ENCODE data around the gene SFR1.
A peak's percentile ranks its signal among the peaks of the same experiment; 100 is the strongest.
"Not testable (repeated sequence)": the region's sequence is repeated elsewhere in the genome, so short reads cannot be mapped to it uniquely, and the experiment has no call there.

The SFR1 gene

DNA sequence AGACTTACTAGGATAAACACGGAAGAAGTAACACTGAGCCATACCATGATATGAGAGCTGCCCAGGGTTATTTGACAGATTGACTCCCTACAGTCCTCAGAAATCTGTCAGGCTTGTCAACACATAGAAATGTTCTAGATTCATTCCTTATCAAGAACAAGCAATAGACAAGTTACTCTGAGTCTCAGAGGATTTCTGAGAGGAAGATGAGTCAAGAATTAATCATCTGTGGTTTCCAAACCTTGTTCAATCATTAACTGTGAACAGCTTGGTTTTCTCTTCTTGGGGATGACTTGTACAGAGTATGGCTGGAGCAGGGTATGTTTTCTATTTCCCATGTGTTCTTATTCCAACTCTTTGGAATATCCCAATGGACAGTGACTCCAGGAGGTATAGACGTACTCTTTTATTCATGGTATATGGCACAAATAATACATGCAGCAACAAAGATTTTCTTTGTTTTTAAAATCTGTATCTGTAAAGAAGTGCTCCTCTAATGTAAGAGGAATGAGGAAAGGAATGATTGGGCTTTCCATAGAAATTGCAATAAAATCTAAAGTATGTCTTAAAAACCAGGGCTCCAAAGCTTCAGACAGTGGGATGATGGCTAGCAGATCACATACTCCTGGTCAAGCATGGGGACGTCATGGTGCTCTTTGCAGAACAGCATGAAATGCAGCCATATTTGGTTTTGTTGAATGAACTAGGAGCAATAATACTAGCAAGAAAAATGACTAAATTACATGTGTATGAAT, 11.9 kb upstream of the SFR1 start:
- no peak for DNase-seq

- DNase-seq: no peak
These were observed 8.5 kb upstream of the SFR1 start for GRCh38 chr10:104113376-104113956.

GRCh38 chr10:104117839-104118323, 4.1 kb upstream of the SFR1 start:
- no peak for DNase-seq

- DNase-seq: no peak
These were observed 2.0 kb upstream of the SFR1 start for GRCh38 chr10:104119996-104120395.

DNA sequence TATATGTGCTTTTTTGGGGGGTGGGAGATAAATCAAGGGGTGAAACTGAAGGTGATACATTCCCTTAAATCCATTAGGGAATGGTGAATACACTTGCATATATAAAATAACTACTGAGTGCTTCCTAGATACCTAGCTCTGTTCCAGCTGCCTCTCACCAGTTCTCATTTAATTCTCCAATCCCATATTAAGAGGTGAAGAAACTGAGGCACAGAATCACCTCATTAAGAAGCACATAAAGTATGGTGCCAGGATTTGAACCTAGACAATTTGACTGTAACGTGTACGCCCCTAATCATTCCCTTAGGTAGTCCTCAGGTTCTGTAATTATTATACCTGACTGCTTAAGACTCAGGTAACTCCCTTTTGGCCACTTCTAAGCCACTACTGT, 1.5 kb upstream of the SFR1 start:
- no peak for DNase-seq

- peak; percentile 34 for DNase-seq
These were observed 977 bp upstream of the SFR1 start for GRCh38 chr10:104120903-104121484.

- peak; percentile 58 for DNase-seq
These were observed 495 bp downstream of the SFR1 start for GRCh38 chr10:104122225-104123107.

DNA sequence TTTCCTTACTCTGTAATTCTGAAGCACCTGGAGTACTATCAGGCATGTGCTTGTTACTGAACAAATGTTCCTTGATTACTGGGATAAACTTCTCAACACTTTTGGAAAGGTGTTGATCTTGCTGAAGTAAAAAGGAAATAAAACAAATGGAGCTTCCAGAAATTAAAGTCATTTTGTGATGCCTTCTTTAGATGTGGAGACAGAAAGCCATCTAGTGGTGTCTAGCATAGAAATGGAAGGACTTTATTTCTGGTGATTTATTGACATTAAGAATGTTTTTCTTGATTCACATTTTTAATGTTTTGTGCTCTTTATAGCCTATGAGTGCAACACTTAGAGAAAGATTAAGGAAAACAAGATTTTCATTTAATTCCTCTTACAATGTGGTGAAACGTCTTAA, 1.4 kb downstream of the SFR1 start:
- DNase-seq: peak; percentile 39

DNA sequence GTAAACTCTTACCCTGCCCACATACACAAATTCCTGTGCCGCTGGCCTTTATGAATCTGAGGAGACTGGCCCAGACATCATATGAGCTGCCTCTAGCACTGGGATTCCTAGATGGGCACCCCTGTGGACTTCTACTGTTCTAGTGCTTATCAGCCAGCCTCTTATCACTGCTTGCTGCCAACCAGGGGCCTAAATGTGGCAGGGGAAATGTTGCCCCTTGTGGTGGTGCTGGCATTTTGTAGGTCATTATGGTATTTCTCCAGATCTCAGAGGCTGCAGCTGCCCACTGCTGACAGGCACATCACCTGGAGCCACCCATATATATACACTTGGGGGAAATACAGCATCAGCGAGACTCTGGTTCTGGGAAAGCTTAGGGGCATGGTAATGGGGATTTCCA, 5.4 kb downstream of the SFR1 start:
- DNase-seq: peak; percentile 16

- DNase-seq: no peak
These were observed 6.2 kb downstream of the SFR1 start for GRCh38 chr10:104128214-104128613.

DNA sequence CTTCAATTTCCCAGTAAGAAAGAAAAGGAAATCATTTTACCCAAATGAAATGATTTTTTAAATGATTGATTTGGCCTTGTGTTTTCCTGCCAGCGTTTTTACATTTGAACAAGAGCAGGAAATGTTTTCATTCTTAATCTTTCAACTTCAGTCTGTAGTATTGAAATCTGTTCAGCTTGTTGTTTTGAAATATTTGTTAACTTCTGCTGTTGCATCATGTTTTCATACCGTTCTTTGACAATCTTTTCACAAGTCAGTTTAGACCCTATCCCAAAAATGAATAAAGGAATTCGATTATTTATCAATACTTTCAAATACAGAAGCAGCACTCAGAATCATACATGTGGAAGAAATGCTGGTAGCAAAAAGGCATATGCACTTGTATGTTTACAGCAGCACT, 8.1 kb downstream of the SFR1 start:
- no peak for DNase-seq

DNA sequence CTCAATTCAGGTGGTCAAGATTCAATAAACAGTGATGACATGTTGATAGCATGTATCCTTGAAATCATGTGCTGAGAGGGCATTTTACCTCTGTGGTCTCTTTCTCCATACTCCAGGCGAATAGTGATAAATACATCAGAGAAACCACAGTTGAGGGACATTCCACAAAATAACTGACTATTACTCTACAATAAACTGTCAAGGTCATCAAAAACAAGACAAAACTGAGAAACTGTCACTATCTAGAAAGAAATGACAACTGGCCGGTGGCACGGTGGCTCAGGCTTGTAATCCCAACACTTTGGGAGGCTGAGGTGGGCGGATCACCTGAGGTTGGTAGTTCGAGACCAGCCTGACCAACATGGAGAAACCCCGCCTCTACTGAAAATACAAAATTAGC, 16.2 kb downstream of the SFR1 start:
- DNase-seq: no peak

GRCh38 chr10:104139221-104139620, 17.2 kb downstream of the SFR1 start:
- no peak for DNase-seq

DNA sequence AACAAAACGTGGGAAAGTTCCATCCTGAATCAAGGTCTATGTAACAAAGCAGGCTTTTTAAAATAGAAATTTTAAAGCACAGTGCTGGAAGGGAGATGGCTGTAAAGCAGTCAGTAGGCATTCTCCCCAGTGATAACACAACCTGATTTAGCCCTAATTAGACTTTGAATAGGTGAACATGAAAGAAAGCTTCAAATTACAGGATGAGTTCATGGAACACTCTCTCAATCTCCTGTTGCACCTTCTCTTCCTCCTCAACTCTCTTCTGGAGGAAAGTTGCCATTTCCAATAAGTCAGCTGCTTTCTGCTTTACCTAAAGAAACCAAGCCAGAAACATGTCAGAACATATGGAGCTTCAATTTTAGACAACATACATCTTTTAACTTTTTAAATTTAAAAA, 20.1 kb downstream of the SFR1 start:
- DNase-seq: no peak

- no peak for DNase-seq
These were observed 21.9 kb downstream of the SFR1 start for GRCh38 chr10:104143829-104144228.

DNA sequence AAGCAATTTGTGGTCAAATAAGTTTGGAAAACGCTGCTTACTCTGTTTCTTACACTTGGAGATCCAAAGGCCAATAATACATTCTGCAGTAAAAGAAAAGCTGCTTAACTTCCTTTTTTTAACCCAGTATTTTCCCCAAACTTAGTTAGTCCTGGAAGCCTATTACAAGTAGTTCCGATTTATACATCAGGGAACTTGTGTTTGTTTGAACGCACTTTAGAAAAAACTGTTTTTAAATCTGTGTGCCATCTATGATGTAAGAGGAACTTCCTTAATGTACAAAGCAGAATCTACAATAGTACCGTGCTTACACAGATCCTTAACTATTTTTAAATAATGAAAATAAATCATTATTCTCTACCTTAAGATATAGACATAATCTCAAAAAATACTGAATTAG, 23.0 kb downstream of the SFR1 start:
- no peak for DNase-seq

DNA sequence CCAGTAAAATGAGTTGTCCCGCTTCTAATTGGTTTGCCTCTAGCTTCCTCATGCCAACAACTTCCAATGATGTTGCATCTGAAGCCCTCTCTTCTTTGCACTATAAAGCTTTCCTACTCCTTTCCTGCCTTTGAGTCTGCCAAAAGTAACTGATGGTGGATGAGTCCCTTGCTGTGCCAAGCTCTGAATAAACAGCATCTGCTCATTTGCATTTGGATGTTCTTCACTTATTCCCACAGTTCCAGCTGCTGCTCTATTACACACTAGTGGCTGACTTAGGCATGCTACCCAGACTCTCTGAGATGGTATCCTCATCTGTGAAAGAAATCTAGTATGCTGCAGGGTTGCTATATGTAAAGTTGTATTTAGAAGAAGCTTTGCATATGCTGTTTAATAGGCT, 24.9 kb downstream of the SFR1 start:
- peak; percentile 75 for DNase-seq

GRCh38 chr10:104150139-104150538, 28.2 kb downstream of the SFR1 start:
- DNase-seq: no peak

DNA sequence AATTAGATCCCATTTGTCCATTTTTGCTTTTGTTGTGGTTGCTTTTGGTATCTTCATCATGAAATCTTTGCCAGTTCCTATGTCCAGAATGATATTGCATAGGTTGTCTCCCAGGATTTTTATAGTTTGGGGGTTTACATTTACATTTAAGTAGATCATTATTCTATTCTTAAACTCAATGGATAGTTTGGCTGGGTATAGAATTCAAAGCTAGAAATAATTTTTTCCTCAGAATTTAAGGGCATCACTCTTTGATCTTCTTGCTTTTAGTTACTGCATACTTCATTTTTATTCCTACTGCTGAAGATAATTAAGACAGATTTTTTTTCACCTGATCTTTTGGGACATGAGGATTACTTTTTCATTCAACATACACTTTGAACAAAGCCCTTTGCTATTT, 29.8 kb downstream of the SFR1 start:
- DNase-seq: no peak

DNA sequence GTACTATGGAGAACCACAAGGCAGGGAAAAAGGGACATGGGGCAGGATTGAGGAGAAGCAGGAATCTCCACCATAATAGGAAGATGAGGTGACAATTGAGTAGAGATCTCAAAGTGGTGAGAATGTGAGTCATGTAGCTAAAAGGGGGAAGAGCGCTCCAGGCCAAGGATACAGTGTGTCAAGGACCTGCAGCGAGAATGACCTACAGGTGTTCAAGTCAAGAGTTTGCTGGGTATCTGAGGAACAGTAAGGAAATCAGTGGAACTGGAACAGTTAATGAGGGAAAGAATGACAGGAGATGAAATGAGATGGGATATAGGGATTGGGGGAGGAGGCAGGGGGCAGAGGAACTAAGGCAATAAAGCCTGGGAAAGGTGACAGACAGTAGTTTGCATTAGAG, 33.6 kb downstream of the SFR1 start:
- no peak for DNase-seq

GRCh38 chr10:104170610-104171254, 48.8 kb downstream of the SFR1 start:
- no peak for DNase-seq

GRCh38 chr10:104174136-104174535, 52.2 kb downstream of the SFR1 start:
- not testable (repeated sequence) for DNase-seq
